GM18507 (cell line): ENCODE results near the gene SAPCD1.

Experiments
- DNase-seq: peaks from one replicate; pipeline ENCODE4 v3.0.0; 2011; ENCODE audit warnings: low read depth; ENCODE audit not compliant: insufficient read length; ENCODE audit errors: extremely low spot score
- FAIRE-seq: peaks from 2 replicates; lab custom pipeline; 2011; peaks lifted over from hg19 to GRCh38; lab: Jason Lieb, UNC

Gene SAPCD1

GRCh38 chr6:31762356-31762755 is at the start of gene SAPCD1:
Gene SAPCD1, plus strand, starts transcription at chr6:31762656. Its CDS starts 399 bp downstream, at chr6:31763055.
- no peak for FAIRE-seq
- no peak for DNase-seq

DNA sequence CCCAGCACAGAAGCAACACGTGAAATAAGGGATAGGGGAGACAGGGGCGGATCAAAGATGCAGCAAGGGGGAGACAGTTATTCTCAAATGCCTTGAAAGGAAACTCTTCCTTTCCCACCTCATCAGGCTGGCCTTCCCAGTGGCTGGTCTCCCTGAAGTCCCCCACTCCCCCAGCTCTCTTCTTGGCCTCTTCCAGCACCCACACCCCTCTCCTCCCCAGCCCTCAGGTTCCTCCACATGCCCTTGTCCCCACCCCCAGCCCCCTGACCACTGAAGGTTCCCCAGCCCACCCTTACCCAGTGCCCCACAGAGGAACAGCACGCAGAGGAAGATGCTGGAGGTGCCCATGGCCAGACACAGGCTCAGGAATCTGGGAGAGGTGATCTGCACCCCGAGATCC is 49.0 kb upstream of the SAPCD1 start:
- DNase-seq (no peak), FAIRE-seq (no peak)

- no peak for FAIRE-seq
- no peak for DNase-seq
These were observed 48.3 kb upstream of the SAPCD1 start for GRCh38 chr6:31713991-31714684.

GRCh38 chr6:31715022-31715958 is 47.2 kb upstream of the SAPCD1 start, which contains the start of gene LY6G6D:
Gene LY6G6D, plus strand, starts transcription at chr6:31715348. Its CDS starts 8 bp downstream, at chr6:31715356.
- FAIRE-seq, result no peak

GRCh38 chr6:31717499-31718222 is 44.8 kb upstream of the SAPCD1 start:
- DNase-seq, result no peak
- no peak for FAIRE-seq

More at GRCh38 chr6:31715022-31715958, 47.2 kb upstream of the SAPCD1 start, which contains the start of gene LY6G6D:
- DNase-seq, result no peak

- FAIRE-seq, result no peak
These were observed 44.2 kb upstream of the SAPCD1 start for GRCh38 chr6:31718265-31718664.

DNA sequence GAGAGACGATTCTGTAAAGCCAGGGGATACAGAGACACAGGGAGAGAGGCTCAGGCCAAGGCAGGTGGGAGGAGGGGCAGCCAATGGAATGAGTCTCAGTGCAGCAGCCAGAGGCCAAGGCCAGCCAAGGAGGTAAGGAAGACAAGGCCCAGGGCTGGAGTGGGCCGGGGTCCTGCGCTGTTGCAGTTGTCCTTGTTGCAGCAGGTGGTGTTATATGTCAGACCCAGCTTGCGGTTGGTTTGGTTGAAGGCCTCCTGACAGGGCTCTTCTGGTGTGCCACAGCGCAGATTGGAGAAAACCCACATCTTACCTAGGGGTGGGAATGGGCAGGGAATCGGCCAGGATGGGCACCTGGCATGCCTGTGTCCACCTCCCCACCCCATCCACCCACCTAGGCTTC is 43.5 kb upstream of the SAPCD1 start:
- no peak for DNase-seq
- FAIRE-seq, result no peak

More at GRCh38 chr6:31718265-31718664, 44.2 kb upstream of the SAPCD1 start:
- no peak for DNase-seq

GRCh38 chr6:31720196-31720770 is 42.2 kb upstream of the SAPCD1 start:
- no peak for DNase-seq
- FAIRE-seq, result no peak

DNA sequence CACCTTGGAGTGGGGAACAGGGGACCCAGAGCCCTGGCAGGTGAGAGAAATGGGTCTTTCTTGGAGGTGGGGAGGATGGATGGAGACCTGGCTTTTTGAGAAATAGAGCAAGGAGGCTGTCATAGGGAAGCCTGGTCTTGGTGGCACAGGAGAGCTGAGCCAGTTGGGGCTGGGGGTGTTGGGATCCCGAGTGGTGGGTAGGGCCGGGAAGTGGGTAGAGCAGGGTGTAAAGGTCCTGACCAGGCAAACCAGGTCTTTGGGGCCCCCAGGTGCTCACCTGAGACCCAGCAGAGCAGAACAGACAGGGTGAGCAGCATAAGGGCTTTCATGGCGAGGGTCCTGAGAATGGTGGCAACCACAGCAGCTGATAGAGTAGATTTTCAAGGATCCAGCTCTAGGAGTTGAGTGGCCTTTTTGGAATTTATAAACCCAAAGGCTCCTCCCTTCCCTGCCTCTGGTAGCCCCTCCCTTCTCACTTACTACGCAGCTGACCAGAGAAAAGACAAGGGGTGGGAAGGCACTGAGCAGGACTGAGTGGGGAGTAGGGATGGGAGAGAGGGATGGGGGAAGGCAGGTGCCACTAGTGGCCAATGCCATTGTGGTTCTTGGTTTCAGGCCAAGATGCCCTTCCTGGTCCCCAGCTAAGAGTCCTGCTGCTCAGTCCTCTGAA is 41.0 kb upstream of the SAPCD1 start, which contains the start of gene LY6G6C:
Gene LY6G6C (minus strand): TSS at position 396 of the 670 bp plus-strand sequence. CDS start 67 bp downstream, at position 329.
- FAIRE-seq (no peak), DNase-seq (no peak)

DNA sequence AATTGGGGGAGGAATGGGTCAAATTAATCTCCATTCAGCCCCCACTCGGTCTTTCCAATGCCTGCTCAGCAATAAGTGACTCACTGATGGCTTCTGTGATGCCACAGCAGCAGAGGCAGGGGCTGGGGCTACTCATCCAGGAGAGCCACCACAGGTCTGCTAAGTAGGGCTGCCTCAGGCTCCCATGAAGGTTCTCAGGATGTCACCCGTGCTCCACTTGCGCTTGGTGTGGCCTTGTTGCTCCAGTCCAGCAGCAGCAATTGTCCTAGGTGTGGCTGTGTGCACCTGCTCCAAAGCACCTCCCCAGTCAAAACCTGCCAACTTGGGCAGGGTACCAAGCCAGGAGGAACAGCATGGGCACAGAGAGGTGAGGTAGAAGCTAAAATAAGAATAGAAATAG is 40.3 kb upstream of the SAPCD1 start:
- DNase-seq, result no peak
- FAIRE-seq, result no peak

DNA sequence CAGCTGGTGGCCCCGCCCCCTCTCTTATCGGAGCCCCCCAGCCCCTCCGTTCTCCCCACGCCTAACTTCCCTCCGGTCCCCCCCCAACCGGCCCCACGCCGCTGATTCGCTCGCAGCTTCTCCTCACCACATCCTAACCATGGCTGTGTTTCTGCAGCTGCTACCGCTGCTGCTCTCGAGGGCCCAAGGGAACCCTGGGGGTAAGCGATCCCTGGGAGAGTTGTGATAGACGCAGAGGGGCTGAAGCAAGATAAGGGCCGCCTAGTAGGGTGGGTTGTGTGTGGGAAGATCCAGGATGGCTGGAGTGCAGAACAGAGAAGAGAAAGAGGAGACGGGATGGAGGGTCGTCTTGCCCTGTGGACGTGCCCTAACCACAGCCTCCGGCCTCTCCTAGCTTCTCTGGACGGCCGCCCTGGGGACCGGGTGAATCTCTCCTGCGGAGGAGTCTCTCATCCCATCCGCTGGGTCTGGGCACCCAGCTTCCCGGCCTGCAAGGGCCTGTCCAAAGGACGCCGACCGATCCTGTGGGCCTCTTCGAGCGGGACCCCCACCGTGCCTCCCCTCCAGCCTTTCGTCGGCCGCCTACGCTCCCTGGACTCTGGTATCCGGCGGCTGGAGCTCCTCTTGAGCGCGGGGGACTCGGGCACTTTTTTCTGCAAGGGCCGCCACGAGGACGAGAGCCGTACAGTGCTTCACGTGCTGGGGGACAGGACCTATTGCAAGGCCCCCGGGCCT is 39.0 kb upstream of the SAPCD1 start, which contains the start of gene MPIG6B:
Gene MPIG6B (plus strand): TSS at position 129 of the 735 bp plus-strand sequence. CDS start 11 bp downstream, at position 140.
- FAIRE-seq (no peak), DNase-seq (no peak)

GRCh38 chr6:31723980-31724691 is 38.3 kb upstream of the SAPCD1 start:
- DNase-seq (no peak), FAIRE-seq (no peak)

GRCh38 chr6:31725502-31726350 is 36.7 kb upstream of the SAPCD1 start:
- DNase-seq (no peak), FAIRE-seq (no peak)

- FAIRE-seq, result no peak
- DNase-seq, result no peak
These were observed 35.3 kb upstream of the SAPCD1 start for GRCh38 chr6:31727034-31727716.

- FAIRE-seq (peak; percentile 89), DNase-seq (no peak)
These were observed 34.5 kb upstream of the SAPCD1 start for GRCh38 chr6:31727717-31728671.
